ENCODE results near the gene ATAD5. TPM values are rescaled to one million over a fixed set of nuclear protein-coding genes. Genes with fewer than 3 reads are reported as not detected.
"Not testable (repeated sequence)": the region's sequence is repeated elsewhere in the genome, so short reads cannot be mapped to it uniquely, and the experiment has no call there.

The ATAD5 gene
- total and polyA plus RNA-seq, 9 donors, result 2.6 to 4.6 (median 3.2) TPM

DNA sequence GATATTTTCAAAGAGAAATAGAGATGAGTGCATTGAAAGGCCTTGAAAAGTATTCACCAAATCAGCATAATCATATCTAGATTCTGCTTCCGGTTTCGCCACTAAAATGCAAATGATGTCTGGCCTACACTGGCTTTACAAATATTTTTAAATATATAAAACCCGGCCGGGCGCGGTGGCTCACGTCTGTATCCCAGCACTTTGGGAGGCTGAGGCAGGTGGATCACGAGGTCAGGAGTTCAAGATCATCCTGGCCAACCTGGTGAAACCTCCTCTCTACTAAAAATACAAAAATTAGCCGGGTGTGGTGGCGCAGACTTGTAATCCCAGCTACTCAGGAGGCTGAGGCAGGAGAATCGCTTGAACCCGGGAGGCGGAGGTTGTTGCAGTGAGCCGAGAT is 8.8 kb upstream of the ATAD5 start:
- H3K27me3 ChIP-seq (ENCODE audit: control insufficient read depth, insufficient read depth, low read length); H3K4me3 ChIP-seq (ENCODE audit: low read length); H3K27ac ChIP-seq (ENCODE audit: low read length); DNase-seq; H3K36me3 ChIP-seq (ENCODE audit: control insufficient read depth, insufficient read depth, low read length); H3K9me3 ChIP-seq (replicated peaks; ENCODE audit: control insufficient read depth, low read depth, low read length): not testable (repeated sequence)
- 84% methylated on average over 9 of the region's 14 CpGs for WGBS (ENCODE audit: insufficient coverage)
- peaks cover 12% of the 10 kb centered on the region for H3K4me1 ChIP-seq (ENCODE audit: control insufficient read depth, insufficient read depth, low read length)

DNA sequence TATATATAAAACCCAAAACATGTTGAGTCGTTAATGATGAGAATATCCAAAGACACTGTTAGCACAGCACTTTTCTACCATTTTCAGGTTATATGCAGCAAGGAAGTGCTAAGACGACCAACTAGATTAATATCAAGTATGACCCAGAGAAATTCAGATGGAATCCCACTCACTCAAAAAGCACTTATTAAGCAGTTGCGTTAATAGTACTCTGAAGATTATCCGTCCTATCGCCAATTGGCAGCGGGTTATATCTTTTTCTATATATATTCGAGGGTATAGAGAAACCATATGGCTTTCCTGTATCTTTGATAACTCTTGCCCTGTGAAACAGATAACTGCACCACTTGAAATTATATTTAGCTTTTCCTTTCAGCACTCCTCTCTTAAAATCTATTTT is 8.3 kb upstream of the ATAD5 start:
- WGBS (ENCODE audit: insufficient coverage), result no CpG with 5 or more reads among the region's 7 CpGs
- Histone ChIP-seq H3K9me3 (replicated peaks; ENCODE audit: control insufficient read depth, low read depth, low read length) (no peaks in the 10 kb centered on the region), H3K4me3 (ENCODE audit: low read length) (peak overlapping the region; percentile 94), H3K36me3 (ENCODE audit: control insufficient read depth, insufficient read depth, low read length) (no peaks in the 10 kb centered on the region), H3K4me1 (ENCODE audit: control insufficient read depth, insufficient read depth, low read length) (peaks cover 12% of the 10 kb centered on the region), H3K27me3 (ENCODE audit: control insufficient read depth, insufficient read depth, low read length) (no peaks in the 10 kb centered on the region), H3K27ac (ENCODE audit: low read length) (no peak overlapping the region)
- no peak for DNase-seq

DNA sequence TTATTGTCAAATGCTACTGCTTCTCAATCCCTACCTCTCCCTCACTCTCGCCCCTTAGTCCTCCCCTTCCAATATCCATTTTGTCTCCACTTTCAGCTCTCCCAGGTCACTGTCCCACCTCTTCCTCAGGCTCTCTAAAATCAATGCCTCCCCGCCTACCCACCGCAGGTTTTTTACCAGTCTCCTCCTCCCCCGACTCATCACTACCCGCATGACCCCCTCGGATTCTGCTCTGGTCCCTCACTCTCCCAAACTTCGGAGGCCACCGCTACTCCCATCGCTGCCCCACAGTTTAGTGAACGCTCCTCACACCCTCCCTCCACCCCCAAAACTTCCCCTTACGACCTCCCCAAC is 7.8 kb upstream of the ATAD5 start:
- H3K9me3 ChIP-seq (replicated peaks; ENCODE audit: control insufficient read depth, low read depth, low read length), result no peaks in the 10 kb centered on the region
- H3K4me3 ChIP-seq (ENCODE audit: low read length), result peak overlapping the region; percentile 94
- peaks cover 12% of the 10 kb centered on the region for H3K4me1 ChIP-seq (ENCODE audit: control insufficient read depth, insufficient read depth, low read length)
- H3K36me3 ChIP-seq (ENCODE audit: control insufficient read depth, insufficient read depth, low read length), result no peaks in the 10 kb centered on the region
- under 1% methylated on average over 11 of the region's 11 CpGs for whole genome bisulfite sequencing (ENCODE audit: insufficient coverage)
- H3K27me3 ChIP-seq (ENCODE audit: control insufficient read depth, insufficient read depth, low read length), result no peaks in the 10 kb centered on the region
- no peak for DNase-seq
- H3K27ac ChIP-seq (ENCODE audit: low read length), result peak overlapping the region; percentile 87

DNA sequence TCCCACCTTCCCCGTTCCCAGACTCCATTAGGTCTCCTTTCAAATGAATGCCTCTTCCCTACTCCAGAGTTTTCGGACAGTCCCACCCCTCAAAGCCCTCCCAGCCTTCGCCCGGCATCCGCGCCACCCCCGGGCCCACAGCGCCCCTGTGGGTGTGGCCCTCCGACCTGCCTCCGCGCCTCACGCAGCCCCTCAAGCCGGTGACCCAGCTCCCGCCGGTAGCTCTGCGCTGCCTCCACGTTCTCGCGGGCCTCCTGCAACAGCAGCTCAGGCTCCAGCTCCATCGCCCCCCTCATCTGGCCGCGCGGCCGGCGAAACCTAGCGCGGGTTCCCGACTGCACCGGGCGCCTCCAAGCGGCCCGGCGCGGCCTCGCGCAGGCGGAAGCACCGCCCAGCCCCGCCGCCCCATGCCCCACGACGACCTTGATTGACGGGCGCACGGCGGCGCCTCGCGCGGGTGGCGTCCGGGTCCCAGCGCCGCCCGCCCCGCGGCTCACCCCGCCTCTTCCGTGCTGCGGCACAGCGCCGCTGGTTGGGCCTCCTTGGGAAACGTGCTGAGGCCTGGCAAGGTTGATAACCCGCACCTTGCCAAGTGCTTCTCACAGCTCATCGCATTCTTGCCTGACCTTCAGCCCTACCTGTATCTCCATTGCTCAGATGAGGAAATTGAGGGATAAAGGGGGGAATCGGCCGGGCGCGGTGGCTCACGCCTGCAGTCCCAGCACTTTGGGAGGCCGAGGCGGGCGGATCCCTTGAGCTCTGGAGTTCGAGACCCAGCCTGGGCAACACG is 7.2 kb upstream of the ATAD5 start, which contains the start of gene CRLF3:
TSS of gene CRLF3 (minus strand) at position 337 of the 790 bp plus-strand sequence. CDS start at position 296, 41 bp downstream.
- Histone ChIP-seq H3K27me3 (ENCODE audit: control insufficient read depth, insufficient read depth, low read length) (no peaks in the 10 kb centered on the region), H3K4me3 (ENCODE audit: low read length) (peak within 1 kb of the TSS; percentile 94), H3K9me3 (replicated peaks; ENCODE audit: control insufficient read depth, low read depth, low read length) (no peaks in the 10 kb centered on the region), H3K27ac (ENCODE audit: low read length) (peak within 1 kb of the TSS; percentile 87), H3K36me3 (ENCODE audit: control insufficient read depth, insufficient read depth, low read length) (no peaks in the 10 kb centered on the region), H3K4me1 (ENCODE audit: control insufficient read depth, insufficient read depth, low read length) (peaks cover 12% of the 10 kb centered on the region)
- under 1% methylated on average over 65 of the region's 75 CpGs for whole genome bisulfite sequencing (ENCODE audit: insufficient coverage)
- peak; percentile 97 for DNase-seq

DNA sequence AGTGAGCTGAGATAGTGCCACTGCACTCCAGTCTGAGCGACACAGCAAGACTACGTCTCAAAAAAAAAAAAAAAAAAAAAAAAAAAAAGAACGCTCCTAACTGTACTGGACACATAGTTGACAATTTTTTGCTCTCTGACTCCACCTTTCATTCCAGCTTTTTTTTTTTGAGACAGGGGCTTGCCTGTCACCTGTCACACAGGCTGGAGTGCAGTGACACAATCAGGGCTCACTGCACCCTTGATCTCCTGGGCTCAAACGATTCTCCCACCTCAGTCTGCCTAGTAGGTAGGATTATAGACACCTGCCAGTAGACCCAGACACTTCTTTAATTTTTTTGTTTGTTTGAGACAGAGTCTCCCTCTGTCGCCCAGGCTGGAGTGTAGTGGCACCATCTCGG is 4.7 kb upstream of the ATAD5 start:
- DNase-seq, result no peak
- WGBS (ENCODE audit: insufficient coverage), result 83% methylated on average over 2 of the region's 6 CpGs
- Histone ChIP-seq H3K36me3 (ENCODE audit: control insufficient read depth, insufficient read depth, low read length) (no peaks in the 10 kb centered on the region), H3K27ac (ENCODE audit: low read length) (no peak overlapping the region), H3K9me3 (replicated peaks; ENCODE audit: control insufficient read depth, low read depth, low read length) (no peaks in the 10 kb centered on the region), H3K27me3 (ENCODE audit: control insufficient read depth, insufficient read depth, low read length) (no peaks in the 10 kb centered on the region), H3K4me1 (ENCODE audit: control insufficient read depth, insufficient read depth, low read length) (peaks cover 15% of the 10 kb centered on the region), H3K4me3 (ENCODE audit: low read length) (no peak overlapping the region)

DNA sequence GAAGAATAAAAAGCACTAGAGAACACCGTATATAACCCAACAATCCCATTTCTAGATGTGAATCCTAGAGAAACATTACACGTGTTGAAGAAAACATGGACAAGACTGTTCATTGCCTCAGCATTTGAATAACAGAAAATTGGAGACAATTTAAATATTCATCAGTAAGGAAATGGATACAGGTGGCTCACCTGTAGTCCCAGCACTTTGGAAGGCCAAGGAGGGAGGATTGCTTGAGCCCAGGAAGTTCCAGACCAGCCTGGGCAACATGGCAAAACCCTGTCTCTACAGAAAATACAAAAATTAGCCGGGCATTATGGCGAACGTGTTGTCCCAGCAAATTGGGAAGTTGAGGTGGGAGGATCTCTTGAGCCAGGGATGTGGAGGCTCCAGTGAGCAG is 2.7 kb upstream of the ATAD5 start:
- no CpG with 5 or more reads among the region's 5 CpGs for WGBS (ENCODE audit: insufficient coverage)
- no peak overlapping the region for H3K27ac ChIP-seq (ENCODE audit: low read length)
- H3K4me1 ChIP-seq (ENCODE audit: control insufficient read depth, insufficient read depth, low read length), result peaks cover 20% of the 10 kb centered on the region
- no peaks in the 10 kb centered on the region for H3K27me3 ChIP-seq (ENCODE audit: control insufficient read depth, insufficient read depth, low read length)
- DNase-seq, result no peak
- H3K36me3 ChIP-seq (ENCODE audit: control insufficient read depth, insufficient read depth, low read length), result no peaks in the 10 kb centered on the region
- H3K4me3 ChIP-seq (ENCODE audit: low read length), result no peak overlapping the region
- no peaks in the 10 kb centered on the region for H3K9me3 ChIP-seq (replicated peaks; ENCODE audit: control insufficient read depth, low read depth, low read length)

DNA sequence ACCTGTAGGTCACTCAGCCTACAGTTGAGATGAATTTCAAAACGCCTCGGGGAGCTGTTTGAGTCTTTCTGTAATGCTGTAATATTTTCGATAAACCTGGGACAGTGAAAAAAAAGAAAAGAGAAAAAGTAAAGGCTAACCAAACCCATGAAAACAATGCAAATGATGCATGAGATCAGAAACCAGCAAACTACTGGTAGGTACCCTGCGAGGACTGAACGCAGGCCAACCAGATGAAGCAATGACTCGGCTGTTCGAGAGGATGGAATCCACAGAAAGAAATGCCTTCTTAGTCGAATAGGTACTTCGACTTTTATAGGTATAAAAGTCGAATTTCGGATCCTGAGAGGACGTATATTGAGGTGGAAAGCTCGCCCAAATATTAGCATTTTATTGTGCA is 509 bp upstream of the ATAD5 start:
- peak; percentile 34 for DNase-seq
- Histone ChIP-seq H3K27ac (ENCODE audit: low read length) (peak overlapping the region; percentile 20), H3K27me3 (ENCODE audit: control insufficient read depth, insufficient read depth, low read length) (no peaks in the 10 kb centered on the region)

DNA sequence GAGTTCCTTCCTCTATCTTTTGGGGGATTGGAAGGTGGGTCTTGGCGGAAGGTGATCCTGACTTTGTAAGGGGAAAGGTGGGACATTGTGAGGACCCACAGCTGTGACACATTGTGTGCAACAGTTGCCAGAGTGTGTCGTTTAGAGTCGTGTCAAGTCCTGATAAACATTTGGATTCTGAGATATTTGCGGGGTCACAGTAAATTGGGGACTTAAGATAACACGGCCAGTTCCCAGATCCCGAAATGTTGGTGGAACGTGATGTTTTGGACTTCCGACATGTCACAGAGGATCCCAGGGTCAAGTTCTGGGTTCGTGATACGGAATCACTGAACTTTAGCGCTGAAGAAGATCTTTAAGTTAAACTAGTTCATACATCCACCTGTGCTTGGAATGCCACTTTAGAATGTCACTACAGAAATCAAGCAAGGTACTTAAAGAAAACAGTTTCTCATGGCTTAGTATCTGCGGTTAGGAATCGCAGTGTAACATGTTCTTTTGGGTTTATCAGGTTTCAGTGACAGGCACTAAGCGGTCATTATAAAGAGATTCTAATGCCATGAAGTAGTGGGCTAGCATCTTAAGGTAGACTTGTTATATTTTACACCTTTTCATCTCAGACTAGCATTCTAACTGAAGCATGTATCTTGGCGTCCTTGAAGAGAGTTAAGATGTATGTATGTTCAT is 815 bp downstream of the ATAD5 start:
- no peaks in the 10 kb centered on the region for H3K27me3 ChIP-seq (ENCODE audit: control insufficient read depth, insufficient read depth, low read length)
- peaks cover 6% of the 10 kb centered on the region for H3K36me3 ChIP-seq (ENCODE audit: control insufficient read depth, insufficient read depth, low read length)
- H3K4me3 ChIP-seq (ENCODE audit: low read length), result peak overlapping the region; percentile 92
- H3K9me3 ChIP-seq (replicated peaks; ENCODE audit: control insufficient read depth, low read depth, low read length), result no peaks in the 10 kb centered on the region
- 2% methylated on average over 10 of the region's 15 CpGs for WGBS (ENCODE audit: insufficient coverage)
- H3K4me1 ChIP-seq (ENCODE audit: control insufficient read depth, insufficient read depth, low read length), result peaks cover 8% of the 10 kb centered on the region
- H3K27ac ChIP-seq (ENCODE audit: low read length), result no peak overlapping the region
- DNase-seq, result peak; percentile 11

More for the DNA sequence above, 509 bp upstream of the ATAD5 start:
- Histone ChIP-seq H3K4me1 (ENCODE audit: control insufficient read depth, insufficient read depth, low read length) (peaks cover 8% of the 10 kb centered on the region), H3K9me3 (replicated peaks; ENCODE audit: control insufficient read depth, low read depth, low read length) (no peaks in the 10 kb centered on the region), H3K36me3 (ENCODE audit: control insufficient read depth, insufficient read depth, low read length) (no peaks in the 10 kb centered on the region), H3K4me3 (ENCODE audit: low read length) (peak overlapping the region; percentile 92)
- WGBS (ENCODE audit: insufficient coverage), result 29% methylated on average over 6 of the region's 13 CpGs

DNA sequence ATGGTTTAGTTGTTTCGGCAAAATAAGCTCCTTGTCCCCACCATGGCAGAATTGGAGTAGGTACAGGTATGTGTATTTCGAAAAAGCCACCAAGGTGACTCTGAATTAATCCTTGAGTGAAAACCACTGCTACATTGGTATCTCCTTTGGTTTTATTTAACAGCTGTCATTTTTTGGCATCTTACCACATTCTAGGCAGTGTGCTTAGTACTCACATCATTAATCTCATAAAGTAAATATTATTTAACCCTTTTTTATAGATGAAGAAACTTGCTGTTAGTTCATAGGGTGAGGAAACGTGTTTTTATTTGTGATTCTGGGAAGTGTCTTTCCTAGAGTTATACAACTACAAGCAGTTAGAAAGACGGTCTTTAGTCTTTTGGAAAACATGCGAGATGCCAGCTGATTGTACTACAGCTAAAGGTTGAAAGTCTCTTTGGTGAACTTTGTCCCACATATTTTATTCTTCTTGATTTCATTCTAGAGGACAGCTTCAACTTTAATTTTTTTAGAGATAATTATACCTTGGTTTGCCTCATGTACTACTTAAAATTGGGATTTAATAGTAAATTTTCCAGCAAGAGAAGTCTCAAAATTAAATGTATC is 6.5 kb downstream of the ATAD5 start:
- Histone ChIP-seq H3K9me3 (replicated peaks; ENCODE audit: control insufficient read depth, low read depth, low read length) (no peaks in the 10 kb centered on the region), H3K36me3 (ENCODE audit: control insufficient read depth, insufficient read depth, low read length) (peaks cover 17% of the 10 kb centered on the region), H3K27me3 (ENCODE audit: control insufficient read depth, insufficient read depth, low read length) (no peaks in the 10 kb centered on the region), H3K27ac (ENCODE audit: low read length) (no peak overlapping the region), H3K4me1 (ENCODE audit: control insufficient read depth, insufficient read depth, low read length) (no peaks in the 10 kb centered on the region), H3K4me3 (ENCODE audit: low read length) (no peak overlapping the region)
- 100% methylated on average over 1 of the region's 5 CpGs for WGBS (ENCODE audit: insufficient coverage)
- DNase-seq, result no peak

DNA sequence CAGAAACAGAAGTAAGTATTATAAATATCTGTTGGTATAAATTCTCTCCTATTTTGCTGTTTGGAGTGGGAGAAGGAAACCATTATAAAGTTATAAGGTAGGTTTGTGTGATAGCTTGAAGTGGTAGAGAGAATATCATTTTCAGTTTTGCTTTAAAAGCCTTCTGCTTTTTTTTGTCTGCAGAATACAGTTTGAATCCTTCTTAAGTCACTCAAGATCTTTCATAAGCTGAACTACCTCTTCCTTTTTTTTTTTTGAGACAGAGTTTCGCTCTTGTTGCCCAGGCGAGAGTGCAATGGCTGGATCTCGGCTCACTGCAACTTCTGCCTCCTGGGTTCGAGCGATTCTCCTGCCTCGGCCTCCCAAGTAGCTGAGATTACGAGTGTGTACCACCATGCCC is 9.0 kb downstream of the ATAD5 start:
- H3K27me3 ChIP-seq (ENCODE audit: control insufficient read depth, insufficient read depth, low read length), result no peaks in the 10 kb centered on the region
- H3K4me3 ChIP-seq (ENCODE audit: low read length), result no peak overlapping the region
- H3K36me3 ChIP-seq (ENCODE audit: control insufficient read depth, insufficient read depth, low read length), result peaks cover 18% of the 10 kb centered on the region
- no peaks in the 10 kb centered on the region for H3K4me1 ChIP-seq (ENCODE audit: control insufficient read depth, insufficient read depth, low read length)
- 98% methylated on average over 7 of the region's 7 CpGs for WGBS (ENCODE audit: insufficient coverage)
- H3K27ac ChIP-seq (ENCODE audit: low read length), result no peak overlapping the region
- no peak for DNase-seq
- no peaks in the 10 kb centered on the region for H3K9me3 ChIP-seq (replicated peaks; ENCODE audit: control insufficient read depth, low read depth, low read length)

Data from muscle of leg (tissue), 11 donors.